Naive thymus-derived CD4-positive, alpha-beta T cell (primary cell): ENCODE data around the gene UBXN11. TPM values are rescaled to one million over a fixed set of nuclear protein-coding genes. Genes with fewer than 3 reads are reported as not detected.

Experiments used
- ATAC-seq: fragments of 150-1000 bp; cut with Tn5 transposase; 2 replicates; pipeline ENCODE4 v1.10.0; 2021; ENCODE audit warnings: mild to moderate bottlenecking, moderate library complexity
- CTCF ChIA-PET: fragments of 350-600 bp; sonication (Branson Sonifier 250); formaldehyde crosslinking; loops from one replicate; lab custom pipeline; 2021; ENCODE audit warnings: antibody characterized with exemption; lab: Charles Lee
- POLR2A ChIA-PET: fragments of 350-600 bp; sonication (Branson Sonifier 250); formaldehyde crosslinking; loops from one replicate; lab custom pipeline; 2021; ENCODE audit warnings: antibody characterized with exemption, inconsistent platforms; lab: Charles Lee
- DNase-seq, 9 donors: peaks; one replicate each; pipeline versions ENCODE4 v3.0.0 to v3.0.0-alpha.2; 2020 to 2022; ENCODE audit warnings: mixed read lengths in 1 of 9
- H3K27ac ChIP-seq: one replicate; pipeline ENCODE4 v1.7.0; 2013; ENCODE audit warnings: mild to moderate bottlenecking, low read depth, low read length, moderate library complexity
- H3K27me3 ChIP-seq, 2 donors: one replicate each; pipeline ENCODE4 v1.7.0; 2013; ENCODE audit warnings: low read length in 2 of 2, mild to moderate bottlenecking in 2 of 2, moderate library complexity in 2 of 2; ENCODE audit not compliant: control insufficient read depth in 2 of 2, insufficient read depth in 2 of 2
- H3K36me3 ChIP-seq, 3 experiments: 1 replicate in 2 of 3; 2 replicates in 1 of 3; pipeline ENCODE4 v1.7.0; 2013; ENCODE audit warnings: low read length in 3 of 3, mild to moderate bottlenecking in 3 of 3, moderate library complexity in 1 of 3; ENCODE audit not compliant: insufficient read depth in 3 of 3, control insufficient read depth in 2 of 3
- H3K4me1 ChIP-seq, 2 donors: one replicate each; pipeline ENCODE4 v1.7.0; 2013; ENCODE audit warnings: low read length in 2 of 2, mild to moderate bottlenecking in 2 of 2, moderate library complexity in 1 of 2; ENCODE audit not compliant: control insufficient read depth in 2 of 2, insufficient read depth in 2 of 2
- H3K4me3 ChIP-seq: 2 replicates; pipeline ENCODE4 v1.7.0; 2013; ENCODE audit warnings: mild to moderate bottlenecking, low read length
- H3K9me3 ChIP-seq, 3 experiments: 1 replicate in 2 of 3; 2 replicates in 1 of 3; pipeline ENCODE4 v1.7.0; 2013; ENCODE audit warnings: low read length in 3 of 3; ENCODE audit not compliant: control insufficient read depth in 2 of 3
- H3K27ac Mint-ChIP-seq, 9 donors: one replicate each; pipeline ENCODE4 v1.8.0; 2020 to 2022; ENCODE audit warnings: mixed read lengths in 9 of 9, mild to moderate bottlenecking in 8 of 9, moderate library complexity in 5 of 9, inconsistent platforms in 2 of 9
- H3K27me3 Mint-ChIP-seq, 5 donors: one replicate each; pipeline ENCODE4 v1.8.0; 2021 to 2022; ENCODE audit warnings: mixed read lengths in 5 of 5, mild to moderate bottlenecking in 1 of 5
- H3K36me3 Mint-ChIP-seq, 5 donors: one replicate each; pipeline ENCODE4 v1.8.0; 2020 to 2022; ENCODE audit warnings: mixed read lengths in 5 of 5, mild to moderate bottlenecking in 3 of 5, inconsistent platforms in 1 of 5
- H3K4me1 Mint-ChIP-seq, 7 donors: one replicate each; pipeline ENCODE4 v1.8.0; 2020 to 2022; ENCODE audit warnings: mixed read lengths in 7 of 7, mild to moderate bottlenecking in 3 of 7, inconsistent platforms in 1 of 7
- H3K4me3 Mint-ChIP-seq, 10 donors: one replicate each; pipeline ENCODE4 v1.8.0; 2020 to 2022; ENCODE audit warnings: mild to moderate bottlenecking in 10 of 10, mixed read lengths in 10 of 10, moderate library complexity in 6 of 10, inconsistent platforms in 2 of 10
- H3K9me3 Mint-ChIP-seq, 11 donors: one replicate each; pipeline ENCODE4 v1.8.0; 2020 to 2022; ENCODE audit warnings: mixed read lengths in 11 of 11, mild to moderate bottlenecking in 4 of 11, inconsistent platforms in 1 of 11, moderate library complexity in 1 of 11
- intact Hi-C, 2 donors: fragments of 100-400 bp; cut with micrococcal nuclease; formaldehyde crosslinking; loops; one replicate each; pipeline ENCODE4 v1.15.1; 2023
- polyA plus RNA-seq, 2 donors: library from polyadenylated mRNA; unstranded; fragments of 300-500 nt; fragmentation: Illumina TruSeq; gene quantifications; one replicate each; pipeline ENCODE4 v1.2.3, GENCODE V29; 2021
- total RNA-seq, 6 experiments: library from RNA in 5 of 6; stranded (reverse) in 5 of 6; gene quantifications; 1 replicate in 5 of 6; 2 replicates in 1 of 6; pipeline ENCODE4 v1.2.3 and lab custom pipeline; 2021 to 2026

The UBXN11 gene
- total and polyA plus RNA-seq, 7 experiments from 2014 or later = 10.5 to 131 (median 49.6) TPM

DNA sequence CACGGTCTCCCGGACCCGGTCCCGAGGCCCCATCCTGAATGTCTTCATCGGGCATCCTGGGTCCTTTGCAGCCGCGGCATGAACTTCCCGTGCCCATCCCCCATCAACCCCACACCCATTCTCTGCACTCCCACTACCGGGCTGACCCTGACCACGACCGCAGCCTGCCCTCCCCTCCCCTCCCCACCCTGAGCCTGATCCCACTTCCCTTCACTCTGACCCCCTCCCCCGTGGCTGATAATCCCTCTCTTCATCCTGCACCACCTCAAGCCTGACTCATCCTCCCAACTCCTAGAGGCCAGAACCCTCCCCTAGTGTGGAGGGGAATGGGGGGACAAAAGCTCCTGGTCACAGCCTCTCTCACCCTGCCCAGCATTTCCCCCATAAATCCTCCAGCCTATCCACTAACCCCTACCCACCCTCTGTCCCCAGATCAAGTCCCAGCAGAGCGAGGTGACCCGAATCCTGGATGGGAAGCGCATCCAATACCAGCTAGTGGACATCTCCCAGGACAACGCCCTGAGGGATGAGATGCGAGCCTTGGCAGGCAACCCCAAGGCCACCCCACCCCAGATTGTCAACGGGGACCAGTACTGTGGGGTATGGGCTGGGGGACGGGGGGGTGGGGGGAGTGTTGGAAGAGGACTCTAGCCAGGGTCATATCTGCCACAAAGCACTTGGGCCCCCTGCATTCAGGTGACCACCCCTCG is 25.9 kb downstream of the UBXN11 start:
- POLR2A ChIA-PET = interaction anchor here (0.5 to 26.8 kb wide), 7 partner anchors 8 to 98 kb away, joined by 3 to 1967 read pairs (median 6); partner anchors contain the start of genes CD52, CEP85 and UBXN11
- H3K36me3 ChIP-seq = peaks cover 0 to 26% (median 4%) of the 10 kb centered on the region in 3 experiments
- H3K27ac ChIP-seq = peak overlapping the region; percentile 86
- peaks cover 66 to 90% (median 77%) of the 10 kb centered on the region in 7 donors for H3K4me1 Mint-ChIP-seq
- no peaks in the 10 kb centered on the region for H3K9me3 ChIP-seq
- CTCF ChIA-PET = interaction anchor here (0.9 to 17.9 kb wide), 8 partner anchors 8 to 84 kb away, joined by 3 to 541 read pairs (median 5); partner anchors contain the start of gene CD52
- peaks cover 0 to 49% (median 6%) of the 10 kb centered on the region in 5 donors for H3K36me3 Mint-ChIP-seq
- no peaks in the 10 kb centered on the region for H3K27me3 Mint-ChIP-seq
- DNase-seq (no peak), ATAC-seq (no peak)
- H3K27me3 ChIP-seq = no peaks in the 10 kb centered on the region
- H3K27ac Mint-ChIP-seq = peak overlapping the region; percentile 83 to 99 (median 91)
- H3K4me1 ChIP-seq = peaks cover 87 to 88% of the 10 kb centered on the region in 2 donors
- peak overlapping the region; percentile 58 for H3K4me3 ChIP-seq
- intact Hi-C loops = loop anchor here (1.0 to 10.0 kb wide), 4 partner anchors 98 to 414 kb away; partner anchors contain the start of genes ARID1A (in 1 of the 2) and DHDDS (in 1 of the 2)
- peaks cover 0 to 2% (median 0%) of the 10 kb centered on the region in 11 donors for H3K9me3 Mint-ChIP-seq
- H3K4me3 Mint-ChIP-seq = peak overlapping the region; percentile 80 to 98 (median 89)

GRCh38 chr1:26279456-26280332 is 26.7 kb downstream of the UBXN11 start, which contains the start of gene SH3BGRL3:
TSS of gene SH3BGRL3 (plus strand) at chr1:26280086. CDS start at chr1:26280156, 70 bp downstream.
- DNase-seq (peak; percentile 73 to 89 (median 84)), ATAC-seq (peak; percentile 77)
- Mint-ChIP-seq H3K27ac (peak within 1 kb of the TSS; percentile 83 to 99 (median 93)), H3K4me3 (peak within 1 kb of the TSS; percentile 80 to 98 (median 89)), H3K9me3 (peaks cover 0 to under 1% (median 0%) of the 10 kb centered on the region in 11 donors), H3K36me3 (peaks cover 0 to 47% (median 7%) of the 10 kb centered on the region in 5 donors), H3K27me3 (no peaks in the 10 kb centered on the region), H3K4me1 (peaks cover 60 to 85% (median 71%) of the 10 kb centered on the region in 7 donors)
- Histone ChIP-seq H3K27me3 (no peaks in the 10 kb centered on the region), H3K4me3 (peak within 1 kb of the TSS; percentile 58), H3K27ac (peak within 1 kb of the TSS; percentile 86), H3K9me3 (no peaks in the 10 kb centered on the region), H3K36me3 (peaks cover 0 to 26% (median 4%) of the 10 kb centered on the region in 3 experiments), H3K4me1 (peaks cover 80 to 82% of the 10 kb centered on the region in 2 donors)
- ChIA-PET CTCF (interaction anchor here (0.5 to 17.9 kb wide), 11 partner anchors 9 to 1147 kb away, joined by 3 to 541 read pairs (median 4); partner anchors contain the start of gene CD52), POLR2A (interaction anchor here (0.5 to 26.8 kb wide), 9 partner anchors 9 to 304 kb away, joined by 3 to 1967 read pairs (median 4); partner anchors contain the start of genes CD52, CEP85 and UBXN11)
- intact Hi-C loops = loop anchor here (1.0 to 10.0 kb wide), 9 partner anchors 9 to 415 kb away; partner anchors contain the start of genes ARID1A (in 1 of the 2), DHDDS (in 1 of the 2), HMGN2 (in 1 of the 2) and PDIK1L (in 1 of the 2)

DNA sequence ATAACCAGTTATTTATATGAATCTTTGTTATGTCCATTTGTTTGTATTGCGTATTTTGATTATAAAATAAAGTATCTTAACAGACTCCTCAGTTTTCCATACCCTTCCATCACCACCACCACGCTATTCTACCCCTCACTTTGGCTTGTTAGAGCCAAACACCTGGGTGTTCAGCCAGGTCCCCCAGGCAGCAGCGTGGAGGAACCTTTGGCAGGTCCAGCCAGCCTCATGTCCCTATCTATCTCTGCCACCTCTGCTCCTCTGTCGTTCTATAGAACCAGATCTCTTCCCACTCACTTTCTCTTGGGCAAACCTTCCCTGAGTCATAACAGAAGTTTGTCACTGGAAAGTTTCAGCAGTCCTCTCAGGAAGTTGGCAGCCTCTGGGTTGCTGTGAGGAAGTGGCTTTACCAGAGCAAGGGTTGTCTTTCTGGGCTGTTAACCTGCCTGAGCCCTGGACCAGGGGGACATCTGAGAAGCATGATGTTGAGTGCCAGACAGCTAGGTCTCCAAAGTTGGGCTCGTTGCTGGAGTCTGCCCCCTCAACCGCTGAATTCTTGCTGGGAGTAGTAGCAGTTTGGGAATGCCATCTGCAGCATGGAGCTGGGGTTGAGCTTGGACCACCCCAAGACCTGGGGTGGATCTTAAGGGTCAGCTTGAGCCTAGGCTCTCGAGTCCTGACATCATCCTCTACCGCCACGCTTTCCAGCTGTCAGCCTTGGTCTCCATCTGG is 27.5 kb downstream of the UBXN11 start:
- H3K27ac ChIP-seq = peak overlapping the region; percentile 86
- H3K4me3 Mint-ChIP-seq = peak overlapping the region; percentile 80 to 98 (median 88)
- H3K36me3 ChIP-seq = peaks cover 0 to 26% (median 4%) of the 10 kb centered on the region in 3 experiments
- intact Hi-C loops = loop anchor here (1.0 to 5.0 kb wide), 5 partner anchors 9 to 194 kb away; partner anchors contain the start of genes HMGN2 (in 1 of the 2), PDIK1L (in 1 of the 2) and UBXN11 (in 1 of the 2)
- peak overlapping the region; percentile 83 to 96 (median 89) for H3K27ac Mint-ChIP-seq
- peaks cover 72 to 74% of the 10 kb centered on the region in 2 donors for H3K4me1 ChIP-seq
- peak overlapping the region; percentile 58 for H3K4me3 ChIP-seq
- ChIA-PET CTCF (interaction anchor here (0.5 to 17.9 kb wide), 10 partner anchors 10 to 1148 kb away, joined by 3 to 541 read pairs (median 4); partner anchors contain the start of gene CD52), POLR2A (interaction anchor here (0.5 to 26.8 kb wide), 10 partner anchors 9 to 303 kb away, joined by 3 to 1967 read pairs (median 4); partner anchors contain the start of genes CD52, CEP85, UBXN11 and ZNF593)
- ATAC-seq = peak; percentile 3
- H3K27me3 Mint-ChIP-seq = no peaks in the 10 kb centered on the region
- H3K9me3 Mint-ChIP-seq = no peaks in the 10 kb centered on the region
- H3K9me3 ChIP-seq = no peaks in the 10 kb centered on the region
- peak in 1 of 9 donors; percentile 60 for DNase-seq
- peaks cover 56 to 83% (median 65%) of the 10 kb centered on the region in 7 donors for H3K4me1 Mint-ChIP-seq
- H3K36me3 Mint-ChIP-seq = peaks cover 0 to 49% (median 7%) of the 10 kb centered on the region in 5 donors
- no peaks in the 10 kb centered on the region for H3K27me3 ChIP-seq

- CTCF ChIA-PET = interaction anchor here (0.8 to 17.9 kb wide), 3 partner anchors 44 to 139 kb away, joined by 6 to 541 read pairs (median 15); partner anchors contain the start of gene CD52
- H3K4me3 ChIP-seq = no peak overlapping the region
- intact Hi-C loops = loop anchor here (2.0 to 5.0 kb wide), 3 partner anchors 99 to 194 kb away; partner anchors contain the start of genes HMGN2 (in 1 of the 2) and PDIK1L (in 1 of the 2)
Observed at GRCh38 chr1:26278303-26278702, 28.1 kb downstream of the UBXN11 start.

DNA sequence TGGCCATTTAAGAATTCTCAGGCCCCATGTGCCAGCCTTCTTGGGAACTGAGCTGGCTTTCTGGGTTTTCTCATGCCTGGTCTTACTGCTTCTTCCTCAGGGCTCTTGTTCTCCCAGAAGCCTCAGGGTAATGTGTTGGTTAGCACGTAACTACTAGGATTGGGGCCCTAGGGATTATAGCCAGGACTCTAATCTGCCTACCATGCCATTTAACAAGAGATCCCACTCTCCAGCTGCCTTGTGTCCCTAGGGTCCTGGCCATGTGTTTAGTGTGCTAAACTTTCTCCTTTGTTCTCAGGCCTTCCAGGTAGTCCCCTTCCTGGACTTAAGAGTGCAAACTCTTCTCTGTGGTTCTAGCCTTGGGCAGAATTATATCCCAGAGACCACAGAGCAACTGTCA is 28.7 kb downstream of the UBXN11 start:
- DNase-seq (no peak), ATAC-seq (no peak)
- no peaks in the 10 kb centered on the region for H3K9me3 ChIP-seq
- no peaks in the 10 kb centered on the region for H3K27me3 ChIP-seq
- H3K27ac Mint-ChIP-seq = peak overlapping the region in 6 of 9 donors; percentile 83 to 96 (median 92)
- H3K9me3 Mint-ChIP-seq = no peaks in the 10 kb centered on the region
- H3K4me1 ChIP-seq = peaks cover 60 to 63% of the 10 kb centered on the region in 2 donors
- H3K4me1 Mint-ChIP-seq = peaks cover 46 to 72% (median 53%) of the 10 kb centered on the region in 7 donors
- POLR2A ChIA-PET = interaction anchor here (0.6 to 26.8 kb wide), 5 partner anchors 10 to 156 kb away, joined by 3 to 1967 read pairs (median 6); partner anchors contain the start of genes CD52 and UBXN11
- H3K36me3 Mint-ChIP-seq = peaks cover 0 to 45% (median 7%) of the 10 kb centered on the region in 5 donors
- H3K27me3 Mint-ChIP-seq = no peaks in the 10 kb centered on the region
- peak overlapping the region; percentile 86 for H3K27ac ChIP-seq
- H3K4me3 ChIP-seq = no peak overlapping the region
- H3K4me3 Mint-ChIP-seq = peak overlapping the region in 1 of 10 donors; percentile 51
- peaks cover 0 to 23% (median 4%) of the 10 kb centered on the region in 3 experiments for H3K36me3 ChIP-seq
- intact Hi-C loops = loop anchor here (2.0 to 5.0 kb wide), 3 partner anchors 100 to 195 kb away; partner anchors contain the start of genes HMGN2 (in 1 of the 2) and PDIK1L (in 1 of the 2)
- CTCF ChIA-PET = interaction anchor here (0.8 to 17.9 kb wide), 7 partner anchors 7 to 140 kb away, joined by 3 to 541 read pairs (median 15); partner anchors contain the start of gene CD52

More at GRCh38 chr1:26278303-26278702, 28.1 kb downstream of the UBXN11 start:
- Mint-ChIP-seq H3K4me3 (peak overlapping the region in 7 of 10 donors; percentile 16 to 94 (median 90)), H3K27me3 (no peaks in the 10 kb centered on the region), H3K36me3 (peaks cover 0 to 45% (median 7%) of the 10 kb centered on the region in 5 donors), H3K9me3 (no peaks in the 10 kb centered on the region), H3K27ac (peak overlapping the region in 8 of 9 donors; percentile 83 to 96 (median 92)), H3K4me1 (peaks cover 52 to 78% (median 59%) of the 10 kb centered on the region in 7 donors)
- no peaks in the 10 kb centered on the region for H3K27me3 ChIP-seq
- H3K9me3 ChIP-seq = no peaks in the 10 kb centered on the region
- ATAC-seq (no peak), DNase-seq (no peak)
- peak overlapping the region; percentile 86 for H3K27ac ChIP-seq
- POLR2A ChIA-PET = interaction anchor here (0.6 to 26.8 kb wide), 5 partner anchors 11 to 155 kb away, joined by 4 to 1967 read pairs (median 10); partner anchors contain the start of genes CD52, CEP85, UBXN11 and ZNF593
- H3K36me3 ChIP-seq = peaks cover 0 to 26% (median 4%) of the 10 kb centered on the region in 3 experiments
- H3K4me1 ChIP-seq = peaks cover 66 to 68% of the 10 kb centered on the region in 2 donors
